HCT116 (cell line): ENCODE results near the gene SARNP. TPM values are rescaled to one million over a fixed set of nuclear protein-coding genes. Genes with fewer than 3 reads are reported as not detected.

ENCODE experiments used
- ATAC-seq: fragments of 200-7000 bp; cut with Tn5 transposase; 2 replicates; pipeline ENCODE4 v1.9.1; 2020; ENCODE audit warnings: mild to moderate bottlenecking, moderate library complexity
- BruUV-seq: library from RNA; stranded (reverse); fragments of 400-500 nt; replicated peaks from 2 replicates; lab custom pipeline; 2021; lab: Mats Ljungman, UMichigan
- CTCF ChIA-PET: fragments of 300-600 bp; sonication (Branson Sonifier 250); formaldehyde crosslinking; loops from one replicate; lab custom pipeline; 2021; ENCODE audit warnings: antibody characterized with exemption; lab: Charles Lee
- POLR2A ChIA-PET: fragments of 300-600, 350-600 bp; sonication (Branson Sonifier 250); formaldehyde crosslinking; loops from one replicate; lab custom pipeline; 2021; ENCODE audit warnings: antibody characterized with exemption; lab: Charles Lee
- RAD21 ChIA-PET, 2 experiments: fragments of 300-600 bp; sonication (Branson Sonifier 250); formaldehyde crosslinking; loops; one replicate each; lab custom pipeline; 2023; ENCODE audit warnings: low total read pairs in 2 of 2; ENCODE audit not compliant: uncharacterized antibody in 2 of 2, unreplicated experiment in 2 of 2, low non-redundant PET in 1 of 2; lab: Charles Lee
- DNase-seq: peaks from one replicate; pipeline ENCODE4 v3.0.0-alpha.2; 2010; ENCODE audit warnings: low read depth, low spot score
- H2AFZ ChIP-seq: fragments of 200-600 bp; shearing (Covaris generic), sonication (generic); 2 replicates; pipeline ENCODE4 v1.6.1; 2017; ENCODE audit warnings: low read depth, mixed run types, mixed read lengths, antibody characterized with exemption, low read length; ENCODE audit not compliant: poor library complexity, severe bottlenecking
- H3K27ac ChIP-seq: 2 replicates; pipeline ENCODE4 v1.5.1; 2012; ENCODE audit warnings: low read depth, low read length
- H3K27me3 ChIP-seq: fragments of 200-600 bp; sonication (generic); 2 replicates; pipeline ENCODE4 v1.6.1; 2016; ENCODE audit warnings: mixed run types, low read length, mixed read lengths; ENCODE audit not compliant: insufficient read depth
- H3K36me3 ChIP-seq, 2 experiments: fragments of 200-500 bp in 1 of 2; fragments of 200-600 bp in 1 of 2; sonication (Bioruptor generic) in 1 of 2; sonication (generic) in 1 of 2; 2 replicates each; pipeline versions ENCODE4 v1.5.1 to v1.6.1; 2014 to 2016; ENCODE audit warnings: low read length in 2 of 2, inconsistent platforms in 1 of 2, mixed read lengths in 1 of 2, mixed run types in 1 of 2; ENCODE audit not compliant: insufficient read depth in 2 of 2, control insufficient read depth in 1 of 2
- H3K4me1 ChIP-seq, 2 experiments: fragments of 200-600 bp in 1 of 2; sonication (generic) in 1 of 2; 2 replicates each; pipeline versions ENCODE4 v1.5.1 to v1.6.1; 2012 to 2017; ENCODE audit warnings: low read length in 2 of 2, inconsistent platforms in 1 of 2, mild to moderate bottlenecking in 1 of 2, mixed read lengths in 1 of 2, mixed run types in 1 of 2, moderate library complexity in 1 of 2; ENCODE audit not compliant: insufficient read depth in 2 of 2, control insufficient read depth in 1 of 2
- H3K4me2 ChIP-seq: fragments of 200-600 bp; sonication (generic); 2 replicates; pipeline ENCODE4 v1.6.1; 2017; ENCODE audit warnings: mixed run types, low read length, mixed read lengths
- H3K4me3 ChIP-seq, 2 experiments: fragments of 200-600 bp in 1 of 2; sonication (generic) in 1 of 2; replicated peaks in 1 of 2; 2 replicates each; pipeline ENCODE4 v1.5.1; 2011 to 2016; ENCODE audit warnings: low read length in 2 of 2, control low read depth in 1 of 2, low read depth in 1 of 2, mild to moderate bottlenecking in 1 of 2, mixed read lengths in 1 of 2, mixed run types in 1 of 2
- H3K79me2 ChIP-seq: fragments of 200-600 bp; sonication (generic); 2 replicates; pipeline ENCODE4 v1.6.1; 2017; ENCODE audit warnings: mild to moderate bottlenecking, mixed run types, low read length, moderate library complexity, mixed read lengths; ENCODE audit not compliant: insufficient read depth
- H3K9ac ChIP-seq: fragments of 200-600 bp; sonication (generic); 2 replicates; pipeline ENCODE4 v1.6.1; 2016; ENCODE audit warnings: low read length, mixed read lengths
- H3K9me2 ChIP-seq: fragments of 200-600 bp; sonication (generic), shearing (Covaris generic); 2 replicates; pipeline ENCODE4 v1.6.1; 2017; ENCODE audit warnings: mixed run types, mild to moderate bottlenecking, moderate library complexity; ENCODE audit not compliant: insufficient read depth
- H3K9me3 ChIP-seq, 2 experiments: fragments of 200-500 bp in 1 of 2; fragments of 200-600 bp in 1 of 2; sonication (Bioruptor generic) in 1 of 2; sonication (generic) in 1 of 2; 2 replicates each; pipeline ENCODE4 v1.6.1; 2014 to 2017; ENCODE audit warnings: low read length in 2 of 2, mixed read lengths in 2 of 2, inconsistent platforms in 1 of 2, low read depth in 1 of 2, mild to moderate bottlenecking in 1 of 2, mixed run types in 1 of 2, moderate library complexity in 1 of 2; ENCODE audit not compliant: control insufficient read depth in 1 of 2, insufficient read depth in 1 of 2
- H4K20me1 ChIP-seq: fragments of 200-600 bp; sonication (generic), shearing (Covaris generic); 2 replicates; pipeline ENCODE4 v1.6.1; 2017; ENCODE audit warnings: mixed run types, mild to moderate bottlenecking, moderate library complexity; ENCODE audit not compliant: insufficient read depth
- POLR2AphosphoS5 ChIP-seq: IDR thresholded peaks from 2 replicates; pipeline ENCODE4 v1.6.1; 2011; ENCODE audit warnings: mild to moderate bottlenecking, low read depth, low read length, moderate library complexity
- SP1 ChIP-seq: IDR thresholded peaks from 2 replicates; pipeline ENCODE4 v1.6.1; 2012; ENCODE audit warnings: low read depth
- intact Hi-C: fragments of 100-400 bp; cut with micrococcal nuclease; formaldehyde crosslinking; loops from 2 replicates; pipeline ENCODE4 v1.10.0; 2022
- total RNA-seq: library from RNA; stranded (reverse); gene quantifications from one replicate; pipeline ENCODE4 v1.2.1, GENCODE V29; 2021; ENCODE audit not compliant: unreplicated experiment
- TF ChIP-seq, protein P1 (sequence below): IDR thresholded peaks from 2 replicates; pipeline ENCODE4 v1.6.1; 2012
- TF ChIP-seq, protein P2 (sequence below), 3 experiments: fragments of 200-600 bp in 1 of 3; sonication (generic) in 1 of 3; IDR thresholded peaks in 2 of 3; conservative IDR thresholded peaks in 1 of 3; 2 replicates each; pipeline ENCODE4 v1.5.1; 2012 to 2017; ENCODE audit warnings: low read depth in 2 of 3, low read length in 2 of 3, antibody characterized with exemption in 1 of 3, borderline replicate concordance in 1 of 3, control low read depth in 1 of 3, mild to moderate bottlenecking in 1 of 3, mixed read lengths in 1 of 3, mixed run types in 1 of 3, moderate library complexity in 1 of 3; ENCODE audit not compliant: insufficient read depth in 1 of 3

SARNP gene
- total RNA-seq, 1 experiment from 2014 or later: 82.4 TPM

DNA sequence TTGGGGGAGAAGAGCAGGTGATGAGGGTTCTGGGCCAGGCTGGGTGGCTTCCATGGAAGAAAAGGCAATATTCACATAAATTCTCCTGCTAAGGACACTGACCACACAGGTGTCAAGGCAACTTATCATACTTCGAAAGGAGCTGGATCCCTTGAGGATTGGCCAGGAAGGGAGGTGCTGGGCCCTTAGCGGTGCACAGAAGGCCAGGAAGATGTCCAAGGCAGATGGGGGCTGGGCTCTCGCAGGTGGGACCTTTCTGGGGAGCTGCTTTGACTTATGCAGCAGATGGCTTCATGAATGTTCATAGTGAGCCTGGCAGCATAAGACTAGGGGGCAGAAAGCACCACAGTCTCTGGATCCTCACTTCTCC, 92.6 kb downstream of the SARNP start:
- H2AFZ ChIP-seq: no peak overlapping the region
- TF ChIP-seq, protein P1, sequence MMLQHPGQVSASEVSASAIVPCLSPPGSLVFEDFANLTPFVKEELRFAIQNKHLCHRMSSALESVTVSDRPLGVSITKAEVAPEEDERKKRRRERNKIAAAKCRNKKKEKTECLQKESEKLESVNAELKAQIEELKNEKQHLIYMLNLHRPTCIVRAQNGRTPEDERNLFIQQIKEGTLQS: no peak
- TF ChIP-seq POLR2AphosphoS5: peak; percentile 17
- DNase-seq (no peak), ATAC-seq (no peak)
- no peak overlapping the region for H3K4me3 ChIP-seq
- RAD21 ChIA-PET: interaction anchor here (0.8 to 1.4 kb wide), 3 partner anchors 9 to 12 kb away, joined by 3 to 11 read pairs (median 4); no protein-coding TSS in a partner anchor
- POLR2A ChIA-PET: interaction anchor here (0.7 to 1.8 kb wide), 3 partner anchors 13 to 393 kb away, joined by 3 to 9 read pairs (median 3); partner anchors contain the start of gene ZC3H10
- no peaks in the 10 kb centered on the region for H4K20me1 ChIP-seq
- H3K36me3 ChIP-seq: peaks cover 9 to 41% of the 10 kb centered on the region in 2 experiments; a peak in 3 of 4 replicates
- intact Hi-C loops: no loop called here
- peaks cover 26 to 60% of the 10 kb centered on the region in 2 experiments for H3K4me1 ChIP-seq
- H3K79me2 ChIP-seq: peaks cover 22% of the 10 kb centered on the region
- no peaks in the 10 kb centered on the region for H3K9me3 ChIP-seq
- no peaks in the 10 kb centered on the region for H3K27me3 ChIP-seq
- no peak overlapping the region for H3K4me2 ChIP-seq
- H3K9ac ChIP-seq: no peak overlapping the region
- 0 out of 2 replicates have a peak overlapping the region, but pooled peaks have one; percentile 6 for H3K27ac ChIP-seq
- H3K9me2 ChIP-seq: no peaks in the 10 kb centered on the region
- CTCF ChIA-PET: interaction anchor here (1.0 to 2.1 kb wide), 6 partner anchors 9 to 96 kb away, joined by 3 to 49 read pairs (median 8); partner anchors contain the start of gene BLOC1S1
- no TSS peak for BruUV-seq

DNA sequence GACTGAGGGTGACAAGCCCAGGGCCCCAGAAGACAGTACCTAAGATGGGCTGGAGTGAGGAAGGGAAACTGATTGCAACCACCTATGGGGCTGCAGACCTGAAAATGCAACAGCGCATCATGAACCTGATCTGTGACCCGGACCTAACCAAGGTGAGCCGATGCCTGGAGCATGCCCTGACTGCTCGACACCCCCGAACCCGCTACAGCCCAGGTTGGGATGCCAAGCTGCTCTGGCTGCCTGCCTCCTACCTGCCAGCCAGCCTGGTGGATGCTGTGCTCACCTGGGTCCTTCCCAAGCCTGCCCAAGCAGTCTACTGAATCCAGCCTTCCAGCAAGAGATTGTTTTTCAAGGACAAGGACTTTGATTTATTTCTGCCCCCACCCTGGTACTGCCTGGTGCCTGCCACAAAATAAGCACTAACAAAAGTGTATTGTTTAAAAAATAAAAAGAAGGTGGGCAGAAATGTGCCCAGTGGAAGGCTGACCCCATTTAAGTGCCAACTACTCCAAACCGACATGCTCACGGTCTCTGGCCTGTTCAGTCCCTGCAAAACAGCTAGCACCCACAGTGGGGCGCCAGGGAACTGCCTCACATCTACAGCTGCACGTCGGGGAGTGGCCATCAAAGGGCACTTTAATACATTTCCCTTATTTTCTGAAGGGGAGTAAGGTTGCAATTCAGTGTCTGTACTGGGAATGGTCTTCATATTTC, 93.1 kb downstream of the SARNP start:
- Histone ChIP-seq H3K4me3 (no peak overlapping the region), H3K9me2 (no peaks in the 10 kb centered on the region), H3K27me3 (no peaks in the 10 kb centered on the region), H4K20me1 (no peaks in the 10 kb centered on the region), H3K4me2 (no peak overlapping the region), H3K4me1 (peaks cover 26 to 60% of the 10 kb centered on the region in 2 experiments), H2AFZ (no peak overlapping the region), H3K36me3 (peaks cover 9 to 41% of the 10 kb centered on the region in 2 experiments; a peak in 3 of 4 replicates), H3K9ac (no peak overlapping the region), H3K79me2 (peaks cover 22% of the 10 kb centered on the region), H3K9me3 (no peaks in the 10 kb centered on the region), H3K27ac (no peak overlapping the region; the same call in 1 of the 2 replicates)
- ChIA-PET POLR2A (interaction anchor here (0.7 to 1.8 kb wide), 3 partner anchors 14 to 394 kb away, joined by 3 to 9 read pairs (median 3); partner anchors contain the start of gene ZC3H10), RAD21 (interaction anchor here (0.8 to 1.4 kb wide), 3 partner anchors 9 to 13 kb away, joined by 3 to 11 read pairs (median 4); no protein-coding TSS in a partner anchor), CTCF (interaction anchor here (1.0 to 2.1 kb wide), 6 partner anchors 9 to 96 kb away, joined by 3 to 49 read pairs (median 8); partner anchors contain the start of gene BLOC1S1)
- intact Hi-C loops: no loop called here
- DNase-seq (no peak), ATAC-seq (peak; percentile 35)
- TF ChIP-seq, protein P2, sequence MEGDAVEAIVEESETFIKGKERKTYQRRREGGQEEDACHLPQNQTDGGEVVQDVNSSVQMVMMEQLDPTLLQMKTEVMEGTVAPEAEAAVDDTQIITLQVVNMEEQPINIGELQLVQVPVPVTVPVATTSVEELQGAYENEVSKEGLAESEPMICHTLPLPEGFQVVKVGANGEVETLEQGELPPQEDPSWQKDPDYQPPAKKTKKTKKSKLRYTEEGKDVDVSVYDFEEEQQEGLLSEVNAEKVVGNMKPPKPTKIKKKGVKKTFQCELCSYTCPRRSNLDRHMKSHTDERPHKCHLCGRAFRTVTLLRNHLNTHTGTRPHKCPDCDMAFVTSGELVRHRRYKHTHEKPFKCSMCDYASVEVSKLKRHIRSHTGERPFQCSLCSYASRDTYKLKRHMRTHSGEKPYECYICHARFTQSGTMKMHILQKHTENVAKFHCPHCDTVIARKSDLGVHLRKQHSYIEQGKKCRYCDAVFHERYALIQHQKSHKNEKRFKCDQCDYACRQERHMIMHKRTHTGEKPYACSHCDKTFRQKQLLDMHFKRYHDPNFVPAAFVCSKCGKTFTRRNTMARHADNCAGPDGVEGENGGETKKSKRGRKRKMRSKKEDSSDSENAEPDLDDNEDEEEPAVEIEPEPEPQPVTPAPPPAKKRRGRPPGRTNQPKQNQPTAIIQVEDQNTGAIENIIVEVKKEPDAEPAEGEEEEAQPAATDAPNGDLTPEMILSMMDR (IDR thresholded peaks at IDR 0.05 in 2 of 3, conservative IDR thresholded peaks at IDR 0.05 in 1 of 3; ENCODE audit: borderline replicate concordance in 1 of 3, insufficient read depth in 1 of 3, low read depth in 2 of 3, low read length in 2 of 3): peak in 2 of 3 experiments; percentile 81 to 83; a peak in 4 of 6 replicates
- no peak for TF ChIP-seq SP1
- BruUV-seq: no TSS peak
